HCT116 (cell line): ENCODE results near the gene GDI1.

Source experiments
- CBX3 ChIP-seq: IDR thresholded peaks from 2 replicates; pipeline ENCODE4 v1.6.1; 2012; ENCODE audit warnings: low read depth
- ELF1 ChIP-seq: IDR thresholded peaks from 2 replicates; pipeline ENCODE4 v1.6.1; 2012; ENCODE audit warnings: low read depth, borderline replicate concordance
- EZH2 ChIP-seq: fragments of 200-600 bp; sonication (generic); IDR thresholded peaks from 2 replicates; pipeline ENCODE4 v1.6.1; 2017; ENCODE audit warnings: antibody characterized with exemption, mixed run types
- EZH2phosphoT487 ChIP-seq: fragments of 200-600 bp; IDR thresholded peaks from 2 replicates; pipeline ENCODE4 v1.6.1; 2018; ENCODE audit warnings: antibody characterized with exemption, borderline replicate concordance
- JUND ChIP-seq: IDR thresholded peaks from 2 replicates; pipeline ENCODE4 v1.6.1; 2012
- POLR2A ChIP-seq: IDR thresholded peaks from 2 replicates; pipeline ENCODE4 v1.7.0; 2011; ENCODE audit warnings: borderline replicate concordance; ENCODE audit not compliant: insufficient read depth, insufficient read length; ENCODE audit errors: extremely low read depth
- POLR2AphosphoS5 ChIP-seq: IDR thresholded peaks from 2 replicates; pipeline ENCODE4 v1.6.1; 2011; ENCODE audit warnings: mild to moderate bottlenecking, low read depth, low read length, moderate library complexity
- RAD21 ChIP-seq: IDR thresholded peaks from 2 replicates; pipeline ENCODE4 v1.6.1; 2012; ENCODE audit warnings: low read depth, mild to moderate bottlenecking
- SP1 ChIP-seq: IDR thresholded peaks from 2 replicates; pipeline ENCODE4 v1.6.1; 2012; ENCODE audit warnings: low read depth
- TCF7L2 ChIP-seq: IDR thresholded peaks from 2 replicates; pipeline ENCODE4 v1.7.0; 2011; ENCODE audit warnings: borderline replicate concordance, inconsistent platforms; ENCODE audit not compliant: insufficient read depth, insufficient read length; ENCODE audit errors: extremely low read depth
- TF ChIP-seq, protein P1 (sequence below), 3 experiments: fragments of 200-600 bp in 1 of 3; sonication (generic) in 1 of 3; IDR thresholded peaks in 2 of 3; conservative IDR thresholded peaks in 1 of 3; 2 replicates each; pipeline ENCODE4 v1.5.1; 2012 to 2017; ENCODE audit warnings: low read depth in 2 of 3, low read length in 2 of 3, antibody characterized with exemption in 1 of 3, borderline replicate concordance in 1 of 3, control low read depth in 1 of 3, mild to moderate bottlenecking in 1 of 3, mixed read lengths in 1 of 3, mixed run types in 1 of 3, moderate library complexity in 1 of 3; ENCODE audit not compliant: insufficient read depth in 1 of 3
- TF ChIP-seq, protein P2 (sequence below): IDR thresholded peaks from 2 replicates; pipeline ENCODE4 v1.6.1; 2011; ENCODE audit warnings: mild to moderate bottlenecking, low read length, moderate library complexity; ENCODE audit not compliant: insufficient replicate concordance; ENCODE audit errors: extremely low read depth
- TF ChIP-seq, protein P3 (sequence below): IDR thresholded peaks from 2 replicates; pipeline ENCODE4 v1.6.1; 2012; ENCODE audit warnings: low read depth
- TF ChIP-seq, protein P4 (sequence below): IDR thresholded peaks from 2 replicates; pipeline ENCODE4 v1.6.1; 2012

GRCh38 chrX:154452823-154453222 lies 15.9 kb downstream of the GDI1 start:
- TF ChIP-seq, protein P1, sequence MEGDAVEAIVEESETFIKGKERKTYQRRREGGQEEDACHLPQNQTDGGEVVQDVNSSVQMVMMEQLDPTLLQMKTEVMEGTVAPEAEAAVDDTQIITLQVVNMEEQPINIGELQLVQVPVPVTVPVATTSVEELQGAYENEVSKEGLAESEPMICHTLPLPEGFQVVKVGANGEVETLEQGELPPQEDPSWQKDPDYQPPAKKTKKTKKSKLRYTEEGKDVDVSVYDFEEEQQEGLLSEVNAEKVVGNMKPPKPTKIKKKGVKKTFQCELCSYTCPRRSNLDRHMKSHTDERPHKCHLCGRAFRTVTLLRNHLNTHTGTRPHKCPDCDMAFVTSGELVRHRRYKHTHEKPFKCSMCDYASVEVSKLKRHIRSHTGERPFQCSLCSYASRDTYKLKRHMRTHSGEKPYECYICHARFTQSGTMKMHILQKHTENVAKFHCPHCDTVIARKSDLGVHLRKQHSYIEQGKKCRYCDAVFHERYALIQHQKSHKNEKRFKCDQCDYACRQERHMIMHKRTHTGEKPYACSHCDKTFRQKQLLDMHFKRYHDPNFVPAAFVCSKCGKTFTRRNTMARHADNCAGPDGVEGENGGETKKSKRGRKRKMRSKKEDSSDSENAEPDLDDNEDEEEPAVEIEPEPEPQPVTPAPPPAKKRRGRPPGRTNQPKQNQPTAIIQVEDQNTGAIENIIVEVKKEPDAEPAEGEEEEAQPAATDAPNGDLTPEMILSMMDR (IDR thresholded peaks at IDR 0.05 in 2 of 3, conservative IDR thresholded peaks at IDR 0.05 in 1 of 3; ENCODE audit: borderline replicate concordance in 1 of 3, insufficient read depth in 1 of 3, low read depth in 2 of 3, low read length in 2 of 3) = no peak
- TF ChIP-seq POLR2A (no peak), RAD21 (no peak), EZH2phosphoT487 (no peak), CBX3 (no peak), POLR2AphosphoS5 (no peak), SP1 (no peak), EZH2 (no peak), JUND (no peak), TCF7L2 (no peak), ELF1 (no peak)
- TF ChIP-seq, protein P2, sequence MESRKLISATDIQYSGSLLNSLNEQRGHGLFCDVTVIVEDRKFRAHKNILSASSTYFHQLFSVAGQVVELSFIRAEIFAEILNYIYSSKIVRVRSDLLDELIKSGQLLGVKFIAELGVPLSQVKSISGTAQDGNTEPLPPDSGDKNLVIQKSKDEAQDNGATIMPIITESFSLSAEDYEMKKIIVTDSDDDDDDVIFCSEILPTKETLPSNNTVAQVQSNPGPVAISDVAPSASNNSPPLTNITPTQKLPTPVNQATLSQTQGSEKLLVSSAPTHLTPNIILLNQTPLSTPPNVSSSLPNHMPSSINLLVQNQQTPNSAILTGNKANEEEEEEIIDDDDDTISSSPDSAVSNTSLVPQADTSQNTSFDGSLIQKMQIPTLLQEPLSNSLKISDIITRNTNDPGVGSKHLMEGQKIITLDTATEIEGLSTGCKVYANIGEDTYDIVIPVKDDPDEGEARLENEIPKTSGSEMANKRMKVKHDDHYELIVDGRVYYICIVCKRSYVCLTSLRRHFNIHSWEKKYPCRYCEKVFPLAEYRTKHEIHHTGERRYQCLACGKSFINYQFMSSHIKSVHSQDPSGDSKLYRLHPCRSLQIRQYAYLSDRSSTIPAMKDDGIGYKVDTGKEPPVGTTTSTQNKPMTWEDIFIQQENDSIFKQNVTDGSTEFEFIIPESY = no peak
- TF ChIP-seq, protein P3, sequence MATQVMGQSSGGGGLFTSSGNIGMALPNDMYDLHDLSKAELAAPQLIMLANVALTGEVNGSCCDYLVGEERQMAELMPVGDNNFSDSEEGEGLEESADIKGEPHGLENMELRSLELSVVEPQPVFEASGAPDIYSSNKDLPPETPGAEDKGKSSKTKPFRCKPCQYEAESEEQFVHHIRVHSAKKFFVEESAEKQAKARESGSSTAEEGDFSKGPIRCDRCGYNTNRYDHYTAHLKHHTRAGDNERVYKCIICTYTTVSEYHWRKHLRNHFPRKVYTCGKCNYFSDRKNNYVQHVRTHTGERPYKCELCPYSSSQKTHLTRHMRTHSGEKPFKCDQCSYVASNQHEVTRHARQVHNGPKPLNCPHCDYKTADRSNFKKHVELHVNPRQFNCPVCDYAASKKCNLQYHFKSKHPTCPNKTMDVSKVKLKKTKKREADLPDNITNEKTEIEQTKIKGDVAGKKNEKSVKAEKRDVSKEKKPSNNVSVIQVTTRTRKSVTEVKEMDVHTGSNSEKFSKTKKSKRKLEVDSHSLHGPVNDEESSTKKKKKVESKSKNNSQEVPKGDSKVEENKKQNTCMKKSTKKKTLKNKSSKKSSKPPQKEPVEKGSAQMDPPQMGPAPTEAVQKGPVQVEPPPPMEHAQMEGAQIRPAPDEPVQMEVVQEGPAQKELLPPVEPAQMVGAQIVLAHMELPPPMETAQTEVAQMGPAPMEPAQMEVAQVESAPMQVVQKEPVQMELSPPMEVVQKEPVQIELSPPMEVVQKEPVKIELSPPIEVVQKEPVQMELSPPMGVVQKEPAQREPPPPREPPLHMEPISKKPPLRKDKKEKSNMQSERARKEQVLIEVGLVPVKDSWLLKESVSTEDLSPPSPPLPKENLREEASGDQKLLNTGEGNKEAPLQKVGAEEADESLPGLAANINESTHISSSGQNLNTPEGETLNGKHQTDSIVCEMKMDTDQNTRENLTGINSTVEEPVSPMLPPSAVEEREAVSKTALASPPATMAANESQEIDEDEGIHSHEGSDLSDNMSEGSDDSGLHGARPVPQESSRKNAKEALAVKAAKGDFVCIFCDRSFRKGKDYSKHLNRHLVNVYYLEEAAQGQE = no peak
- TF ChIP-seq, protein P4, sequence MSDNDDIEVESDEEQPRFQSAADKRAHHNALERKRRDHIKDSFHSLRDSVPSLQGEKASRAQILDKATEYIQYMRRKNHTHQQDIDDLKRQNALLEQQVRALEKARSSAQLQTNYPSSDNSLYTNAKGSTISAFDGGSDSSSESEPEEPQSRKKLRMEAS = no peak
